HT1080 (cell line): ENCODE data around the gene CCDC9B. TPM values are rescaled to one million over a fixed set of nuclear protein-coding genes. Genes with fewer than 3 reads are reported as not detected.

Experiments
- DNase-seq: peaks from one replicate; pipeline ENCODE4 v3.0.0-alpha.2; 2015; ENCODE audit warnings: low read depth
- total RNA-seq: library from RNA; depleted of rRNA; stranded (reverse); fragments of >200 nt; shearing (Covaris generic); gene quantifications from 2 replicates; pipeline ENCODE4 v1.2.3, GENCODE V29; 2014

Gene CCDC9B
- total RNA-seq, 1 experiment from 2014 or later, result 33.4 TPM

GRCh38 chr15:40310001-40310959 lies 30.5 kb downstream of the CCDC9B start:
- peak; percentile 42 for DNase-seq

GRCh38 chr15:40309344-40309862 lies 31.3 kb downstream of the CCDC9B start:
- no peak for DNase-seq

GRCh38 chr15:40307421-40308211 lies 33.1 kb downstream of the CCDC9B start, which contains the start of gene PLCB2:
PLCB2 (minus strand) TSS chr15:40307935; CDS start chr15:40307672, 263 bp downstream.
- peak; percentile 34 for DNase-seq

DNA sequence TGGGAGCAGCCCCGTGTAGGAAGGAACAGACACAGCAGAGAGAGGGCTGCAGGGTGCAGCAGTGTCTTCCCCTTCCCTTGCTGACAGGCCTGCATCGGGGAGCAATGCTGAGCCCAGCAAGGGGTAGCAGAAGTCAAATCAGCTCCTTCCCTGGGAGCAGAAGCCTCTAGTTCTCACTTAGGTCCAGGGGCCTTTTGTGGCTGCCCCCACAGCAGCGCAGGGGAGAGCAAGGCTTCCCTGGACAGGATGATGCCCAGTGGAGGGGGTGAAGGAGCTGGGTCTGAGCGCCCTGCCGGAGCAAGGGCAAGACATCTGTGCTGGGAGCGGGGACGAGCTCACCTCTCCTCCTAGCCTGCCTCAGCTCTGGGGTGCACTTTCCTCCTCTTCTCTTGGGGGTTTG lies 33.8 kb downstream of the CCDC9B start:
- no peak for DNase-seq

- DNase-seq, result no peak
Observed at GRCh38 chr15:40306371-40306770, 34.4 kb downstream of the CCDC9B start.

DNA sequence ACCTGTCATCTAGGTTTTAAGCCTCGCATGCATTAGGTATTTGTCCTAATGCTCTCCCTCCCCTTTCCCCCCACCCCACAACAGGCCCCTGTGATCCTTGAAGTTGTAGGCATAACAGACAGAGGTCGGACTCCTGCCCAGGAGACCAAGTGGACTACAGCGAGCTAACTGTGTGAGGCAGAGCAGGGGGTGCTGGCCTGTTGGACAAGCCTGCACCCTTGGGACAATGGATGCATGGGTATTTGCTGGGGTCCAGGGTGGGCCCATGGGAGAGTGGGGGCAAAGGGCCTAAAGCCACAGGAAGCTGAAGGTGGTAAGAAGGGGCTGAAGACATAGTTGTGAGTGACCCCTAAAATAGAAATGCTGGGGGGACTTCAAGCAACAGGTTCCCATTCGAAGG lies 35.5 kb downstream of the CCDC9B start:
- no peak for DNase-seq

DNA sequence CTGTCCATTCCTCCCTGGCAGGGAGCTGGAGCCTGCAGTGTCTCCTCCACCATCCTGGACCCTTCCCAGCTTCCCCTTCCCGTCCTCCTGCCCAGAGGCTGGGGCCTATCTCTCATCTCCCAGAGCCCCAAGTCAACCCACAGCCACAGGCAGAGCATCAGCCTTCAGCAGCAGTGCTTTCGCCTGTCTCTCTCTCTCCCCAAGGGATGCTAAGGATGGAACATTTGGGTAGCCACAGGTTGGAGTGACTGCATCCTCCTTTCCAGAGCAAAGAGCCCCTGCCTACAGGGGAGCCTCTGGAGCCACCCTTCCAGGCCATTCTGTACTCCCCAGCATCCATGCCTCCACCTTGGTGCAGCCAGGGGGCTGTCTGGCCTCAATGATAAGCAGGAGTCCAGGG lies 37.2 kb downstream of the CCDC9B start:
- no peak for DNase-seq

DNA sequence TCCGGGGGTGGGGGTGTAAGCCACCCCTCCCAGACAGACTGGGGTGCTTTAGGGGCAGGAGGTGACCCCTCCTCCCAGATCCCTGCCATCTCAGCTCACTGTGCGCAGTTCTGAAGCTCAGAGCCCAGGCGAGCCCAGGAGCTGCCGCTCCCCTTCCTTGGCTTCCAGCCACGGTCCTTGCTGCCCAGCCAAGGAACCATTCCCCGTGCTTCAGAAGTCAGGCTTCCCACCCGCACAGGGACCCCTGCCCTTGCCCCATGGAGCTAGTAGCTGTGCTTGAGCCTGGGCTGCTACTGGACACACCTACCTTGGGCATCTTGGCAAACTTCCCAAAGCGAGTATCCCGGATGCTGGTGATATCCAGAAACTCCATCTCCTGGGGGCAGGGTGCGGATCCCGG lies 37.8 kb downstream of the CCDC9B start:
- DNase-seq, result no peak

- no peak for DNase-seq
Observed at GRCh38 chr15:40302288-40302886, 38.4 kb downstream of the CCDC9B start.

DNA sequence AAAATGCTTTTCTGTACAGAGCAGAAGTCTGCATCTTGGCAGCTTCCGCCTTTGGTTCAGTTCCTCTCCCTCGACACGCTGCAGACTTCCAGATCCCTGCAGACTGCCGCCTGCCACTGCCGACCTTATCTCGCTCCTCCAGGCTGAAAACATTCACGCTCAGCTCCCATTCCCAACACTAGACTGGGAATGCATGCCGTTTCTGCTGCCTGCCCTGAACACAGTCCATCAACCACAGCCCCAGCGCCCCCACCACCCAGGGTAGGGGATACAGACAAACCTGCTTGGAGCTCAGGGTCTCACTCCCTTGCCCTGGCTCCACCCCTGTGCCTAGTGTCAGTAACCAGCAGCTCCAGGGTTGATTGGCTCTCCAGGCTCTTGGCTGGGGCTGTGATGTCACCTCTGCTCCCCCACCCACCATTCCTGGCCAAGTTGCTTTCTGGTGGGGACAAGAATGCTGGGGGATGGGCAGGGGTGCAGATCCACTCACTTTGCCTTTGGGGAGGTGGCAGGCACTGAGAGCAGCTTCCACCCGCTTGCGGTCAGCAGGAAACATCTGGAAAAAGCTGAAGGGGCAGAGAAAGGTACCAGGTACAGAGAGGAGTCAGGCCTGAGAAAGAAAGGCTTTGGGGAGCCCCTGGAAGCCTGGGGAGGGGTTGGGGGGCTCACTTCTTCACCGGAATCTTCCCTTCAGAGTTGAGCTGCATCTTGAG lies 39.1 kb downstream of the CCDC9B start:
- DNase-seq, result no peak

GRCh38 chr15:40300771-40301170 lies 40.0 kb downstream of the CCDC9B start:
- no peak for DNase-seq

DNA sequence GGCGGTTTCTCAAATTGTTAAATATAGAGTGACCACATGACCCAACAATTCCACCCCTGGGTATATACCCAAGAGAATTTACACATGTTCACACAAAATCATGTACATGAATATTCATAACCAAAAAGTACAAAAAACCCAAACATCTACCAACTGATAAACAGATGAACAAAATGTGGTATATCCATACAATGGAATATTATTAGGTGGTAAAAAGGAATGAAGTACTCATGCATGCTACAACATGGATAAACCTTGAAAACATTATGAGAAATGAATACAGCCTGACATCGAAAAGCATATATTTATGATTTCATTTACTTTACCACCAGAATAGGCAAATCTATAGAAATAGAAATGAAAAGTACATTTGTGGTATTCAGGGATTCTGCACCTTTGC lies 40.4 kb downstream of the CCDC9B start:
- DNase-seq, result no peak

DNA sequence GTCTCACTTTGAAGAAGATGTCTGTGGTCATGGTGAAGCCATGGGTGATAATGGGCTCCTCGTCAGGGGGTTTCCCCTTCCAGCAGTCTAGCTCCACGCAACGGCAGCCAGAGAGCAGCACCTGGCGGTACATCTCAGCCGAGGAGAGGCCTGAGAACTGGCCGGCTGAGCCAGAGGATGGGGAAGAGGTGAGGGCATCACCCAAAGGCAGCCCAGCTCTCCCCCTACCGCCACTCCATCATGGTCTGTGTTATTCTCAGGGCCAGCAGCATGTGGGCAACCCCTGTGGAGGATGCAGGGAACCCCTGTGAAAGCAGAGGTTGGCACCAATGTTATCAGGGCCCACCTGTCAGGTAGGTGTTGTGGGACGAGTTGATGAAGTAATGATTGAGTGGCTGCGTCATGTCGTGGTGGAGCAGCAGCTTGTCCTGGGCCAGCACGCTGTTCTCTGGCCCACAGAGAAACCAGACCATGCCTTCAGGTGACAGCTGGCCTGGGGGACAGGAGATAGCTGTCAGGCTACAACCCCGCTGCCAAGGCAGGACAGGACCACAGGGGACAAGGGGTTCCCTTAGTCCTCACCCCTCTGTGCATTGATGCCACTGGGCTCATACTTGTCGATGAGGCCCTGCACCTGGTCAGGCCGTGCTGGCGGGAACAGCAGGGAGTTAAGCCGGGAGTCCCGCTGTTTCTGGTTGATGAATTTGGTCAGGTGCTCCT lies 42.4 kb downstream of the CCDC9B start:
- no peak for DNase-seq

DNA sequence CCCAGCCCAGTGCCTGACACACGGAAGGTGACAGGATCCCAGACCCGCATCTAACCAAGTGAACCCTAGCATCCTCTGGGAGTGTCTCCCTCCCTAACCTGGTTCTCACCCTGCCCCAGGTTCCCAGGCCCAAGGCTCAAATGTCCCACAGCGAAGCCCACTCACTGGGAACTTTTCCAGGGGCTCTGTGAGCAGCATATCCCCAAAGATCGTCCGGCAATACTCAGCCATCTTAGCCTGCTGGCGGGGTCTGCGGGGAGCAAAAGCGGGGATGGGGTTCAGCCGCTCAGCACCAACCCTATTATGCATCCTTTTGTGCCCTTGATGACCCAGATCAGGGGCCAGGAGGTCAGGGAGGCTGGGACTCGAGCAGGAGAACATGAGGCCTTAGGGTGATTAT lies 43.4 kb downstream of the CCDC9B start:
- no peak for DNase-seq

- no peak for DNase-seq
Observed at GRCh38 chr15:40296561-40297230, 44.0 kb downstream of the CCDC9B start.

GRCh38 chr15:40295877-40296560 lies 44.7 kb downstream of the CCDC9B start:
- no peak for DNase-seq

- no peak for DNase-seq
Observed at GRCh38 chr15:40295297-40295696, 45.4 kb downstream of the CCDC9B start.

DNA sequence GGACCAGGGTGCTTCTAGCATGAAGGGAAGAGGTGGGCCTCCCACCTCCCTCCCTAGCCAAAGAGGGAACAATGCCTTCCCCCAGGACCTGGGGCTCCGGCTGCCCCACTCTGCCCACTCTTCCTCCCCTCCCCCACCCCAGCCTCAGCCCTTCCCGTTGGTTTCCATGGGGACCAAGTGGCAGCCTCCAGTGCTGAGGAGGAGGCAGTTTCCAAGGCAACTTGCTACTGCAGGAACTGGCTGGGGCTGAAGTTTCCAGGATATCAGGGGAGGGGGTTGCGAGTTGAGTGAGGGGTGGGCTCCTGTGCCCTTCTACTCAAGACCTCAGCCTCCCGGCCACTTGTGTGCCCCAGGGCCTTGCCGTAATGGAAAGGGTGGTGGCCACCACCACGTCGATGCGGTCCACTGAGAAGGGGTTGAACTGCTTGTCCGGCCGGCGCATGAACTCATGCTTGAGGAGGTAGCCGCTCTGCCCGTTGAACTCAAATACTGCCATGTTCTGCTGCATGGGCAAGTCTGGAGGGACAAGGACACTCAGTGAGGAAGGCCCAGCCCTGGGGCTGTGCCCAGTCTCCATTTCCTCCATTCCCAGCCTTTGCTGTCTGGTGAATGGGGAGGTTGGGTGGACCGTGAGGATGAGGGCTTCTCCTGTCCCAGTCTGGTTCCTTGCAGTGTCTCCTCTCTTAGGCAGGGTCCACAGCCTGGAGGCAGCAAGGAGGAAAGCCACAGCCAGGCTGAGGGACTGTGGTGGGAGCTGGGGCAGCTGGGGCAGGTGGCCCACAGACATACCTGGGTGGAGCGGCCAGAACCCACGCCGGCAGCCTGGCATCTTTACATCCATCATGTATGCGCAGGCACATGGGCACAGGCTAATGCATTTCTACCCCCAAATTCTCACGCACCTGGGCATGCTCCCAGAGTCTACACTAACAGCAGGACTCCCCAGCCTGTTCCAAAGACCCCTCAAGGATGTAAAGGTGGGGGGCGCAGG lies 46.5 kb downstream of the CCDC9B start:
- no peak for DNase-seq
